Activated CD4-positive, CD25-positive, alpha-beta regulatory T cell (primary cell): ENCODE data around the gene ABLIM1.

Experiments used
- DNase-seq, 4 experiments: peaks; one replicate each; lab custom pipeline; 2025; lab: John Stamatoyannopoulos, UW

The ABLIM1 gene

GRCh38 chr10:114408968-114409444 is 249.1 kb downstream of the ABLIM1 start:
- no peak for DNase-seq

DNA sequence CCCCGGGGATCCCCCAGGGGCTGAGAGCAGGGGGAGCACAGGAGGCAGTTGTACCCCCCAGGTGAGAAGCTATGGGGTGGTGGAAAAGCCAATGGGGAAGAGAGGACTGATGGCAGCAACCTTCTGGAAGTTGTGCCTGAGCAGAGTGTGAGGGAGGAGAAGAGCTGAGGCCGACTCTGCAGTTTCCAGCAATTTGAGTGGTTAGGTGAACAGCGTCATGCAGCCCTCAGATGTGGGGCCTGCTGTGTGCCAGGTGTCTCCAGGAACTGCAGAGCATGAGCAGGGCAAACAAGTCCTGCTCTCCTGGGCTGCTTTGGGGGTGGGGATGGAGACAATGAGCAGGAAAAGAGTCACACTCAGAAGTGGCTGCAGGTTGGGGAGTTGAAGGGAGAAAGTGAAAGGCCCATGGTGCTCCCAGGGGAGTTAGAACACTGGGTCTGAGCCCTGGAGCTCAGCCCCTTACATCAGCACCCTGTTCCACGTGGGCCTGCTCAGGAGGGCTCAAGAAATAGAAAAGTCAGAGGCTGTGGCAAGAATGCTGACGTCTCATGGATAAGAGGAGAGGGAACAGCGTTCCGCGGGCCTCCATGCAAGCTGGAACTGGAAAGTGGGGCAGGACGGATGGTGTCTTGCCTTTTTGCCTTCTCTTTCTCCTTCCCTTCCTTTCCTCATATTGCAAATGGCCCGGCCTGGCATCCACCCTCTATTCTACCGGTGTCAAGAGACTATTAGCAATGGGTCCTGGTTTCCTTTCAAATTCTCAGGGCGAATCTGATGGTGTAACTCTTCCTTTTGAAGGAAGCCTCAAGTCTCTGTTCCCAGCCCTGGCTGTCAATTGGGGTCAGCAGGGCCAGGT is 249.7 kb downstream of the ABLIM1 start:
- DNase-seq = no peak

DNA sequence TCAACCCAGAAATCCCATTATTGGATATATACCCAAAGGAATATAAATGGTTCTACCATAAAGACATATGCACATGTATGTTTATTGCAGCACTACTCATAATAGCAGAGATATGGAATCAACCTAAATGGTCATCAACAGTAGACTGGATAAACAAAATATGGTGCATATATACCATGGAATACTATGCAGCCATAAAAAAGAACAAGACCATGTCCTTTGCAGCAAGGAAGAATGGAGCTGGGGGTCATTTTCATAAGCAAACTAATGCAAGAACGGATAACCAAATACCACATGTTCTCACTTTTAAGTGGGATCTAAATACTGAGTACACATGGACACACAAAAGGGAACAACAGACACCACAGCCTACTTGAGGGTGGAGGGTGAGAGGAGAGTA is 251.6 kb downstream of the ABLIM1 start:
- no peak for DNase-seq

DNA sequence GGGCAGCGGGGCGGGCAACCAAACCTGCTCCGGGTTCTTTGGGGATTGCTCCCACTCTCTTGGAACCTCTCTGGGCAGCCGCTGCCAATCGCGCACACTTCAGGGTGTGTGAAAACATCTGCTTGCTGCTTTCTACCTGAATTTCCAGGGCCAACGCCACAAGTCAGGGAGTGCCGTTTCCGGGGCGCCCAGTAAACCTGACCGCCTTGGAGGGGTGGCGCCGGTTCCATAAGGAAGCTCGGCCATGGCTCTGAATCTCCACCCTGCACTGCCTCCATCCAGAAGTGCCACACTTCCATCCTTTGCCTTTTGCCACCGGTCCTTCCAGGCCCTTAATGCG is 253.1 kb downstream of the ABLIM1 start:
- no peak for DNase-seq

DNA sequence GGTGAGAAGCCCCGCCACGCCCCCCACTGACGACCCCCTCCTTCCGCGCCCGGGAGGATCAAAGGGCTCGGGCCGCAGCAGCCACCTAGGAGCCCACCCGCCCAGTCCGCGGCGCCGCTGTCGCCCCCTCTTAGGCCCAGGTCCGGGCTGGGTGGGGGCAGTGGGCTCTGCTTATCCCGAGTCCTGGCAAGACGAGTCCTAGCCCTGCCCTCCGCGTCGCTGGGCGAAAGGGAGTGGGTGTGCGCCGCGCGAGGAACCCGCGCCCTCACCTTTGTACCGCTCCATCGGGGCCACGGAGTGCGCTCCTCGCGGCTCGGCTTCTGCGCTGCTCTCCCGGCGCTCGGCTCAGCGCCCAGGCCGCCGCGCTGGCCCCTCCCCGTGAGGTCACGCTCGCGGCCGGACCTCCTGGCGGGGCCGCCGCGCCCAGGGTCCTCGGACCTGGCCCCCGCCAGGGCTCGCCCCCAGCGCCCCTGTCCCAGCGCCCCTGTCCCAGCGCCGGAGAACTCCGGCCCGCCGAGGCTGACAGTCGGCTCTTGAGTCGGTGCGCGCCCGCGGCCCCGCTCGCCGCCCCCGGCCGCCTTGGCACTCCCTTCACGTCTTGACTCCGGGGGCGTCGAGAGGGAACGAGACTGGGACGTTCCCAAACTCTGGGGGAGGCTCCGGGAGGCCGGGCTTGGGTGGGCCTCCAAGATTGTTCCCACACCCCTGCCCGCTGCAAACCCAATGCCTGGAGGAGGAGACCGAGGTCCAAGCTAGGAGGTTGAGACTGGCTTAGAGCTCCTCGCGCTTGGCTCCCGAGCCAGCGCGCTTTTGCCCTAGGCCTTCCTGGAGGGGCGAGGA is 253.7 kb downstream of the ABLIM1 start, which contains the start of gene AFAP1L2:
Gene AFAP1L2 (minus strand): TSS at position 332 of the 840 bp plus-strand sequence. CDS start 47 bp downstream, at position 285.
- no peak for DNase-seq

- DNase-seq = no peak
Measured at GRCh38 chr10:114403541-114404161, 254.4 kb downstream of the ABLIM1 start.

- DNase-seq = no peak
Measured at GRCh38 chr10:114402871-114403540, 255.1 kb downstream of the ABLIM1 start.

GRCh38 chr10:114402233-114402632 is 255.8 kb downstream of the ABLIM1 start:
- no peak for DNase-seq

- DNase-seq = no peak
Measured at GRCh38 chr10:114401195-114401791, 256.8 kb downstream of the ABLIM1 start.

DNA sequence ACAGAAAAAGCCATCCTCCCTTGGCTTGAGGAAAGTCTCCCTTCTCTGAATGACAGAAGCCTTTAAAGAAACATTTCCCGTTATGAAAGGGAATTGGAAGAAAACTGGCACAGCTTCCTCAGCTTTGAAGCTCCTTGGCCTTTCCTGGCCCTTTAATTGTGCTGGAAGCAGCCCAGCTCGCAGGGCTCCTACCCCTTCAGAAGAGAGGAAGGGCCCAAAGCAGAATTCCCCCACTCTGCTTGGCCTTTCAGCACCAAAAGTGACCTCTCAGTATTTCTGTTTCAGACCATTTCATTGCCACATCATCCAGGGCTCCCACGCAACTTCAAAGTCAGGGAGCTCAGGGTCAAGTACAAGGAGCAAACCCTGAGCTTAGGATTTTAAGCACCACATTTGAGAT is 258.0 kb downstream of the ABLIM1 start:
- DNase-seq = no peak

- no peak for DNase-seq
Measured at GRCh38 chr10:114399576-114399975, 258.5 kb downstream of the ABLIM1 start.

DNA sequence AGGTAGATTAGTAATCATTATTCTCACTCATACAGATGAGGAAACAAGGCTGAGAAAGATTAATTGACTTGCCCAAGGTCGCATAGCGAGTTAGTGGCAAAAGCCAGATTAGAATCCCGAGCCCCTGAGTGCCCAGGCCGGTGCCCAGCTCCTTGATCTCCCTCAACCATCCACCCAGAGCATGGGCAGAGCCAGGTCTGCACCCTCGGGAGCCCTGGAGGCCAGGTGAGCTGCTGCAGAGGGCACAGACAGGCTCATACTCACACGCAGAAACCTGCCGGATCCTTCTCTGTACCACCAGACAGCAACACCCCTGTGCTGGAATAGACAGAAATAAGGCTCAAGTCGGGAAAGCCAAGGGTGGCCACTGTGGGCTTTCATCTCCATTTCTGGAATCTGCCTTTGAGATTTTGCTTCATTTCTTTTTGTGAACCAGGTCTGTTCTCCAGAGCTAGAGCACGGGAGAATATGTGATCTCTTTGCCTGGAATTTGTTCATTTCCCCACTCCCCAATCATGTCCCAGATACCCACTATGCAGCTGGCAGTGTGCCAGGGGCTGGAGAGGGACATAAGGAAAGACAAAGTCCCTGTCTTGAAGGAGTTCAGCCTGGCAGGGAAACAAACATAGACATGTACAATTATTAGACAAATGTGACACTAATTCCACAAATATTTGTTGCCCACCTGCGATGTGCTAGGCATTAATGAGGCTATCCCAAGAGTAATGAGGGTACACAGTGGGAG is 259.3 kb downstream of the ABLIM1 start:
- no peak for DNase-seq

GRCh38 chr10:114397651-114398145 is 260.4 kb downstream of the ABLIM1 start:
- no peak for DNase-seq

DNA sequence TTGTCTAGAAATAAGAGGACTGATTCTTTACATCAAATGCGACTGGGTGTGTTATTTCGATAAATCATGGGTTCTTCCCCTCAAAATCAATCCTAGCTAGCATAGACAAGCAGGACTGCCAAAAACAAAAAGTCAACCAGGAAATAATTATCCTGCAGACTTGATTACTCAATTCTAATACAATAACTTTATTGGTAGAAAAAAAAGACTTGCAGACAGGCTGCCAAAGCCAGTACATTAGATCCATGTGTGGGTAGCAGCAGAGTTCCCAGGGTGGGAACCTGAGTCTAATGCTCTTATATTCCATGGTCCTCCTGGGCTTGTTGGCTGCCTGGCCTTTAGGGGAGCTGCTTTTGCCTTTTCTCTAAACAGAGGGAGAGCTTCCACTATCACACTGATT is 261.6 kb downstream of the ABLIM1 start:
- no peak for DNase-seq

DNA sequence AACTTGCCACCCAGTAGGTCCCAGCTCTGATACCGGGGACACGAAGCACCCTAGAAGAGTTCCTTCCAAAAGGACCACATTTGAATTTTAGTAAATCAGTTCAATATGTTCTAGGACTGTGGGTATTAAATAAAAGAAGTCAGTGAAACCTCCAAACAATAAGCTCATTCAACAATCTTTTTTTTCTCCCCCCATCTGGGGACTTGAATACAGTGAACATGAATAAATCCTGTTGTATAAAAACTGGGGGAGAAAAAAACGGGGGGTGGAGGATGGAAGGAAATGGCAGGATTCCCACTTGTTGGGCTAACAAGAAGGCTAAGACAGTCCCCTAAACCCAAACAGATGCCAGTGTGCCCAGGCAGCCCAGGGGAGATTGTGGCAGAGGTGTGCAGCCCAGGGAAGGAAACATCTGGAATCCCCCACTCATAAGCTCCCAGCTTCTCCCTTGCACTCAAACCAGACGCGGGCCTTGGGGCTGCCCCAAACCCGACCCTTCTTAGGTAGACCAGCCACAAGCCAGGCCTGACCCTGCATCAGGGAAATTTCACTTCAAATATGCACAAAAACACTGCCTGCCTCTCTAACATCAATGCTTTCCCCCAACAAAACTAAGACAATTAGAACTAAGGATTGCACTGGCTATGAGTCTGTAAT is 262.6 kb downstream of the ABLIM1 start:
- DNase-seq = no peak

- DNase-seq = no peak
Measured at GRCh38 chr10:114394531-114394930, 263.5 kb downstream of the ABLIM1 start.

DNA sequence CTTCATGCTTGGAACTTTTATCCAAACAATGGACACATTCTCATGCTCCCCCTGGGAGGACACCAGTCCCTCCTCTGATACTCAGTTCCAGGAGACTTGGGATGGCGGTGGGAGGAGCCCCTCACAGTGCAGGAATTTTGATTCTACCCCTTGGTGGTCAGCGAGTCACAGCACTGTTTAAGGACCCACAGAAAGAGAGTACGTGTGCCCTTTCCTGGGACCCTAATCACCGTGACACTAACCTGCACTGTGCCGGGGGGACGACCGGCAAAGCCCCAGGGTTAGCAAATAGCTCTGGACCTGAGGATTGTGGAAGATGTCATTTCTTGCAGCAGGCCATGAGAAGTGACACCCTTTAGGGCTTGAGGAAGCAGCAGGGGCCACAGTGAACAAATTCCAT is 264.2 kb downstream of the ABLIM1 start:
- no peak for DNase-seq

DNA sequence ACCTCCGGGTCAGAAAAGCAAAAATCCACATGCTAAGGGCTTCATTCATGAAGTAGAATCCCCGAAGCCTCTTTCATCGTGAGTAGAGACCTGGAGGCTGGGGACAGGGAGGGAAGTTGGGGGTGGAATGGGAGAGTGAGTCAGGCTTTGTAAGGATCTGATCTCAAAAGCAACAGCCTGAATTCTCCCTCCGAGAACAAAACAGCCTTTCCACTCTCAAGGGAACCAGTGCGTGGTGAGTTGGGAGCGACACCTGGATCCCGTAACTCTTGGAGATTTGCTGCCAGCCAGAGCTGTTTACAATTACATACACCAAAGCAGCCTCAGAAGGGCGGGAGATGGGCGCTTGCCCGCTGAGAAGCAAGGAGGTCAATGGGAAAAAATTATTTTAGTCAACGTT is 264.6 kb downstream of the ABLIM1 start:
- no peak for DNase-seq

DNA sequence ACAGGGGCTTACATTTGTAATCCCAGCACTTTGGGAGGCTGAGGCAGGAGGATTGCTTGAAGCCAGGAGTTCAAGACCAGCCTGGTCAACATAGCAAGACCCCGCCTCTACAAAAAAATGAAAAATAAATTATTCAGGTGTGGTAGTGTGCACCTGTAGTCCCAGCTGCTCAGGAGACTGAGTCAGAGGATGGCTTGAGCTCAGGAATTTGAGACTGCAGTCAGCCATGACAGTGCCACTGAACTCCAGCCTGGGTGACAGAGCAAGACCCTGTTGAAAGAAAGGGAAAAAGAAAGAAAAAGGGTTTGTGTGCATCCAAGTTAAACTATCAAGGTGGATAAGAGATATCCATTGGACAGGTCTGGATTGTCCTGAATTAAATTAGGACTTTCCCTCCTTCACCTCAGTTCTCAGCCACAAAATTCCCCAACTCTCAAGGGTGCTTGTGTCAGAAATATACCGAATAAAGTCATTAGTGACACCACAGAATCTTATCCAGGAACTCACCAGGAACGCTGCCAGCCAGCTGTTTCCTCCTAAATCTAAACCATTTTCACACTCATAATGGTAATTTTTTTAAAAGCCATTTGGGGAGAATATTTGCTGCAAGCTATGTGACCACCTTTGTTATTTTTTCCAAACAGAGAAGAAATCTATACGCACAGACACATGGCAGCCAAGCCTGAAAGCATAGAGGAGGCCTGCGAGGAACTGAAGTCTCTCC is 265.8 kb downstream of the ABLIM1 start:
- no peak for DNase-seq
